HepG2 (cell line): ENCODE measurements around the gene PPAT. TPM values are rescaled to one million over a fixed set of nuclear protein-coding genes. Genes with fewer than 3 reads are reported as not detected.

ENCODE experiments used
- ATAC-seq: fragments of 200-7000 bp; cut with Tn5 transposase; 3 replicates; pipeline ENCODE4 v1.9.1; 2020; ENCODE audit warnings: mild to moderate bottlenecking, moderate library complexity
- BruUV-seq: library from RNA; stranded (reverse); fragments of 400-500 nt; replicated peaks from 2 replicates; lab custom pipeline; 2021; lab: Mats Ljungman, UMichigan
- CTCF ChIA-PET: fragments of 300-600 bp; formaldehyde crosslinking; extraction: SDS; loops from one replicate; lab custom pipeline; 2021; ENCODE audit warnings: low total read pairs, inconsistent platforms, low intra/inter-chr PET ratio; lab: Yijun Ruan, JAX
- POLR2A ChIA-PET: fragments of 350-600 bp; sonication (Branson Sonifier 250); formaldehyde crosslinking; loops from one replicate; lab custom pipeline; 2020; ENCODE audit warnings: antibody characterized with exemption, inconsistent platforms; lab: Yijun Ruan, JAX
- DNase-seq: peaks from one replicate; pipeline ENCODE4 v3.0.0-alpha.2; 2015; ENCODE audit warnings: low spot score
- FAIRE-seq: peaks from 3 replicates; lab custom pipeline; 2011; peaks lifted over from hg19 to GRCh38; lab: Jason Lieb, UNC
- H2AFZ ChIP-seq: one replicate; pipeline ENCODE4 v1.6.1; 2011; ENCODE audit warnings: low read length, inconsistent platforms
- H3K27ac ChIP-seq: fragments of 300-600 bp; 3 replicates; pipeline ENCODE4 v1.8.0; 2011; ENCODE audit warnings: mixed run types, mild to moderate bottlenecking, mixed read lengths, low read length, inconsistent platforms; ENCODE audit not compliant: insufficient read depth; ENCODE audit errors: extremely low read length
- H3K27me3 ChIP-seq, 2 experiments: fragments of 200-600 bp in 1 of 2; 2 replicates in 1 of 2; 3 replicates in 1 of 2; pipeline versions ENCODE4 v1.6.0 to v1.8.0; 2011; ENCODE audit warnings: low read length in 2 of 2, mild to moderate bottlenecking in 2 of 2, moderate library complexity in 2 of 2, inconsistent platforms in 1 of 2; ENCODE audit not compliant: insufficient read depth in 2 of 2, control insufficient read depth in 1 of 2
- H3K36me3 ChIP-seq, 2 experiments: fragments of 200-600 bp in 1 of 2; replicated peaks in 1 of 2; 2 replicates in 1 of 2; 3 replicates in 1 of 2; pipeline versions ENCODE4 v1.5.1 to v1.8.0; 2011; ENCODE audit warnings: low read length in 2 of 2, inconsistent platforms in 1 of 2; ENCODE audit not compliant: insufficient read depth in 2 of 2, control insufficient read depth in 1 of 2
- H3K4me1 ChIP-seq: 2 replicates; pipeline ENCODE4 v1.5.1; 2012; ENCODE audit warnings: low read length, inconsistent platforms; ENCODE audit not compliant: insufficient read depth
- H3K4me2 ChIP-seq: 2 replicates; pipeline ENCODE4 v1.6.0; 2011; ENCODE audit warnings: low read depth, low read length, inconsistent platforms
- H3K4me3 ChIP-seq, 3 experiments: fragments of 200-600 bp in 1 of 3; sonication (generic), shearing (Covaris generic) in 1 of 3; replicated peaks in 1 of 3; 2 replicates each; pipeline ENCODE4 v1.5.1; 2011 to 2016; ENCODE audit warnings: low read length in 3 of 3, inconsistent platforms in 2 of 3, low read depth in 2 of 3, mild to moderate bottlenecking in 2 of 3, control low read depth in 1 of 3, mixed read lengths in 1 of 3; ENCODE audit not compliant: insufficient read depth in 1 of 3
- H3K79me2 ChIP-seq: one replicate; pipeline ENCODE4 v1.6.1; 2011; ENCODE audit warnings: low read length, inconsistent platforms; ENCODE audit not compliant: insufficient read depth
- H3K9ac ChIP-seq: 2 replicates; pipeline ENCODE4 v1.6.0; 2011; ENCODE audit warnings: mild to moderate bottlenecking, low read depth, low read length, inconsistent platforms; ENCODE audit not compliant: insufficient read depth
- H3K9me3 ChIP-seq: 2 replicates; pipeline ENCODE4 v1.5.1; 2012; ENCODE audit warnings: mild to moderate bottlenecking, low read length
- H4K20me1 ChIP-seq: 2 replicates; pipeline ENCODE4 v1.6.0; 2011; ENCODE audit warnings: inconsistent platforms, mild to moderate bottlenecking, low read length, moderate library complexity; ENCODE audit not compliant: insufficient read depth
- ASH2L ChIP-seq: fragments of 300-600, 200-600 bp; sonication (generic); IDR thresholded peaks from 2 replicates; pipeline ENCODE4 v1.7.0; 2017; ENCODE audit warnings: low read depth, mild to moderate bottlenecking, moderate library complexity, mixed read lengths, low read length; ENCODE audit not compliant: insufficient read length
- FOXA1 ChIP-seq, 2 experiments: fragments of 450-650 bp in 1 of 2; sonication (generic) in 1 of 2; formaldehyde crosslinking in 1 of 2; IDR thresholded peaks; 2 replicates each; pipeline versions ENCODE4 v1.4.0 to v1.6.1; 2016 to 2020; ENCODE audit warnings: missing genetic modification reagents in 1 of 2
- GABPA ChIP-seq, 2 experiments: IDR thresholded peaks; 2 replicates each; pipeline ENCODE4 v1.6.1; 2011 to 2016; ENCODE audit warnings: low read depth in 2 of 2, low read length in 1 of 2, missing biosample characterization in 1 of 2, missing genetic modification characterization in 1 of 2
- GABPB1 ChIP-seq: IDR thresholded peaks from 2 replicates; pipeline ENCODE4 v1.6.1; 2016; ENCODE audit warnings: mild to moderate bottlenecking, missing genetic modification reagents, moderate library complexity, missing compliant biosample characterization
- KAT8 ChIP-seq: IDR thresholded peaks from 2 replicates; pipeline ENCODE4 v1.6.1; 2016; ENCODE audit warnings: missing genetic modification reagents, missing compliant biosample characterization
- NCOA1 ChIP-seq: sonication (generic); formaldehyde crosslinking; IDR thresholded peaks from 2 replicates; pipeline ENCODE4 v1.9.0; 2021; ENCODE audit warnings: missing genetic modification reagents
- RFX1 ChIP-seq: fragments of 450-650 bp; IDR thresholded peaks from 2 replicates; pipeline ENCODE4 v1.6.1; 2017
- RFXANK ChIP-seq: IDR thresholded peaks from 2 replicates; pipeline ENCODE4 v1.6.1; 2016
- SATB2 ChIP-seq: sonication (generic); formaldehyde crosslinking; IDR thresholded peaks from 2 replicates; pipeline ENCODE4 v1.5.0; 2020; ENCODE audit warnings: missing genetic modification reagents
- SRF ChIP-seq: IDR thresholded peaks from 2 replicates; pipeline ENCODE4 v1.6.1; 2011; ENCODE audit warnings: mild to moderate bottlenecking, low read depth, low read length, moderate library complexity
- SSRP1 ChIP-seq: IDR thresholded peaks from 2 replicates; pipeline ENCODE4 v1.6.1; 2016; ENCODE audit warnings: control low read depth
- THAP7 ChIP-seq: sonication (generic); formaldehyde crosslinking; IDR thresholded peaks from 2 replicates; pipeline ENCODE4 v1.8.1; 2023; ENCODE audit warnings: mild to moderate bottlenecking, missing genetic modification reagents
- ZNF460 ChIP-seq: sonication (generic); formaldehyde crosslinking; IDR thresholded peaks from 2 replicates; pipeline ENCODE4 v1.5.1; 2020; ENCODE audit warnings: missing genetic modification reagents, mild to moderate bottlenecking, borderline replicate concordance
- whole genome bisulfite sequencing: methylation state at CpG from one replicate; pipeline ENCODE4 v1.1.6; 2017; ENCODE audit warnings: low lambda C conversion rate; 5-methylcytosine and 5-hydroxymethylcytosine counted together
- in situ Hi-C: cut with HindIII; loops from 2 replicates; pipeline ENCODE4 v1.10.0; 2017; ENCODE audit warnings: low pct_unique_long_range_greater_than_20kb; ENCODE audit not compliant: extremely low pct_ligation_motif_present
- intact Hi-C: fragments of 100-400 bp; cut with micrococcal nuclease; formaldehyde crosslinking; loops from one replicate; pipeline ENCODE4 v1.10.0; 2022; ENCODE audit not compliant: unreplicated experiment
- polyA plus RNA-seq, 8 experiments: library from polyadenylated mRNA; depleted of rRNA in 3 of 8; stranded (reverse) in 7 of 8; unstranded in 1 of 8; fragments of >200 nt; fragmentation: Illumina TruSeq in 4 of 8; extraction: Trizol in 4 of 8; gene quantifications; 2 replicates each; pipeline versions ENCODE4 v1.2.1 to v1.2.3, GENCODE V29; 2011 to 2016; ENCODE audit warnings: low read depth in 4 of 8, missing spikeins in 1 of 8, mixed read lengths in 1 of 8; ENCODE audit not compliant: insufficient read depth in 1 of 8
- total RNA-seq, 5 experiments: library from RNA; depleted of rRNA; stranded (reverse); fragments of >200 nt; fragmentation: Illumina TruSeq; extraction: Trizol; gene quantifications; 2 replicates each; pipeline ENCODE4 v1.2.3, GENCODE V29; 2016; ENCODE audit warnings: low read depth in 1 of 5
- TF ChIP-seq, protein P1 (sequence below): sonication (generic); formaldehyde crosslinking; IDR thresholded peaks from 2 replicates; pipeline ENCODE4 v1.5.0; 2020; ENCODE audit warnings: mild to moderate bottlenecking, low read depth, missing genetic modification reagents, borderline replicate concordance
- TF ChIP-seq, protein P2 (sequence below): sonication (generic); formaldehyde crosslinking; IDR thresholded peaks from 2 replicates; pipeline ENCODE4 v1.8.0; 2022; ENCODE audit warnings: mild to moderate bottlenecking, missing genetic modification reagents
- TF ChIP-seq, protein P3 (sequence below): IDR thresholded peaks from 2 replicates; pipeline ENCODE4 v1.6.1; 2016; ENCODE audit warnings: low read depth

The PPAT gene
- total and polyA plus RNA-seq, 2 of the 13 experiments (the other 11 are each of a cell fraction or from before 2014, with no cell fraction given), result 16.9 to 62.6 TPM

DNA sequence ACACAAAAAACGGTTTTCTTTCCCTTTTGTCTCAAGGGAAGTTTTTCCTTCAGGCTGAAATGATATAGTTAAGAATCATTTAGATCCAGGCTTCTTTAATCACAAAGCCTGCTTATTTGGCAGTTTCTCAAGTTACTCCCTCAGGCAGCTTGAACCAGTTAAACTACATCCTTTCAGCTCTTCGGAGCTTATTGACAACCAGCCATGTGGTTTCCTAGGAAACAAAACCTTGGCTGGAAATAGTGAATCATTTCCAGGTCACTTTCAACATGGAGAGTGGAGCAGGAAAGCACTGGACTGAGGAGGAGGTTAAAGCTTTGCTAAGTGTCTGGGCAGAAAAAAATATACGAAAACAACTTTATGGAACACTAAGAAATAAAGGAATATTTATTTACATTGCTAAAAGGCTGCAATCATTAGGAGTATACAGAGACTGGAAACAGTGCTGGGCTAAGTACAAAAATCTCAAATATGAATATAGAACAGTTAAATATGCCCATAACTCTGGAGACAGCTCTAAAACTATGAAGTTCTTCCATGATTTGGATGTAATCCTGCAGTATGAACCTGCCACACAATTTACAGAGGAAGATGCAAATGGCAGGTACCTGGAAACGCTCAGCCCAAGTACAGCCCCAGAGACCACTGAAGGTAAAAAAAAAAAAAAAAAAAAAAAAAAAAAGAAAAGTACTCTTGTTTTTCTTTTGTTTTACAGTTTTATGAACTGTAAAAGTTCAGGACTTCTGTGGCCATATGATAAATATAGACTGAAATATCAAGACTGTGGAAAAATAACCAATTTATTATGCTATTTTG, 25.0 kb downstream of the PPAT start:
- peak overlapping the region; percentile 70 for H3K27ac ChIP-seq
- intact Hi-C loops (no loop called here), in situ Hi-C loops (no loop called here)
- H3K9ac ChIP-seq, result peak overlapping the region; percentile 20; the same call in 1 of the 2 replicates
- H3K4me2 ChIP-seq, result peak overlapping the region; percentile 30
- DNase-seq (peak; percentile 72), ATAC-seq (peak; percentile 95), FAIRE-seq (no peak)
- H2AFZ ChIP-seq, result no peak overlapping the region
- no peak overlapping the region for H3K4me3 ChIP-seq
- H3K79me2 ChIP-seq, result peaks cover 71% of the 10 kb centered on the region
- CTCF ChIA-PET, result no interaction called here
- H3K9me3 ChIP-seq, result no peaks in the 10 kb centered on the region
- H3K27me3 ChIP-seq, result no peaks in the 10 kb centered on the region
- peaks cover 24% of the 10 kb centered on the region for H3K4me1 ChIP-seq
- BruUV-seq, result no TSS peak
- peaks cover 7 to 21% of the 10 kb centered on the region in 2 experiments for H3K36me3 ChIP-seq
- WGBS, result 66% methylated on average over 4 of the region's 4 CpGs
- POLR2A ChIA-PET, result interaction anchor here (1.1 to 1.8 kb wide), 3 partner anchors 23 to 56 kb away, joined by 4 to 9 read pairs (median 8); partner anchors contain the start of genes AASDH, PAICS and PPAT
- H4K20me1 ChIP-seq, result no peaks in the 10 kb centered on the region
- no peak for TF ChIP-seq NCOA1 (CRISPR knock-in tag)
- peak; percentile 46; the same call in 1 of the 2 replicates for TF ChIP-seq KAT8 (CRISPR knock-in tag)
- TF ChIP-seq SATB2 (CRISPR knock-in tag), result no peak
- TF ChIP-seq, protein P1, sequence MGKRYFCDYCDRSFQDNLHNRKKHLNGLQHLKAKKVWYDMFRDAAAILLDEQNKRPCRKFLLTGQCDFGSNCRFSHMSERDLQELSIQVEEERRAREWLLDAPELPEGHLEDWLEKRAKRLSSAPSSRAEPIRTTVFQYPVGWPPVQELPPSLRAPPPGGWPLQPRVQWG (CRISPR knock-in tag), result no peak
- no peak for TF ChIP-seq SRF
- no peak for TF ChIP-seq THAP7 (CRISPR knock-in tag)
- peak; percentile 14; the same call in 1 of the 2 replicates for TF ChIP-seq GABPA (IDR thresholded peaks at IDR 0.05; ENCODE audit: low read depth, low read length)
- TF ChIP-seq GABPA (CRISPR knock-in tag; IDR thresholded peaks at IDR 0.05; ENCODE audit: low read depth), result peak; percentile 84
- peak; percentile 62; the same call in 1 of the 2 replicates for TF ChIP-seq GABPB1 (CRISPR knock-in tag)
- TF ChIP-seq, protein P2, sequence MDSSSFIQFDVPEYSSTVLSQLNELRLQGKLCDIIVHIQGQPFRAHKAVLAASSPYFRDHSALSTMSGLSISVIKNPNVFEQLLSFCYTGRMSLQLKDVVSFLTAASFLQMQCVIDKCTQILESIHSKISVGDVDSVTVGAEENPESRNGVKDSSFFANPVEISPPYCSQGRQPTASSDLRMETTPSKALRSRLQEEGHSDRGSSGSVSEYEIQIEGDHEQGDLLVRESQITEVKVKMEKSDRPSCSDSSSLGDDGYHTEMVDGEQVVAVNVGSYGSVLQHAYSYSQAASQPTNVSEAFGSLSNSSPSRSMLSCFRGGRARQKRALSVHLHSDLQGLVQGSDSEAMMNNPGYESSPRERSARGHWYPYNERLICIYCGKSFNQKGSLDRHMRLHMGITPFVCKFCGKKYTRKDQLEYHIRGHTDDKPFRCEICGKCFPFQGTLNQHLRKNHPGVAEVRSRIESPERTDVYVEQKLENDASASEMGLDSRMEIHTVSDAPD, result no peak
- TF ChIP-seq FOXA1 (IDR thresholded peaks at IDR 0.05), result no peak
- TF ChIP-seq FOXA1 (CRISPR knock-in tag; IDR thresholded peaks at IDR 0.05), result peak; percentile 61
- no peak for TF ChIP-seq SSRP1 (CRISPR knock-in tag)
- TF ChIP-seq RFXANK (CRISPR knock-in tag), result no peak
- TF ChIP-seq, protein P3, sequence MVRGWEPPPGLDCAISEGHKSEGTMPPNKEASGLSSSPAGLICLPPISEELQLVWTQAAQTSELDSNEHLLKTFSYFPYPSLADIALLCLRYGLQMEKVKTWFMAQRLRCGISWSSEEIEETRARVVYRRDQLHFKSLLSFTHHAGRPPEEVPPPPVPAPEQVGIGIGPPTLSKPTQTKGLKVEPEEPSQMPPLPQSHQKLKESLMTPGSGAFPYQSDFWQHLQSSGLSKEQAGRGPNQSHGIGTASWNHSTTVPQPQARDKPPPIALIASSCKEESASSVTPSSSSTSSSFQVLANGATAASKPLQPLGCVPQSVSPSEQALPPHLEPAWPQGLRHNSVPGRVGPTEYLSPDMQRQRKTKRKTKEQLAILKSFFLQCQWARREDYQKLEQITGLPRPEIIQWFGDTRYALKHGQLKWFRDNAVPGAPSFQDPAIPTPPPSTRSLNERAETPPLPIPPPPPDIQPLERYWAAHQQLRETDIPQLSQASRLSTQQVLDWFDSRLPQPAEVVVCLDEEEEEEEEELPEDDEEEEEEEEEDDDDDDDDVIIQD (CRISPR knock-in tag), result 0 out of 2 replicates have a peak, but pooled peaks have one; percentile 35
- TF ChIP-seq RFX1, result peak; percentile 50
- no peak for TF ChIP-seq ZNF460
- peak; percentile 30 for TF ChIP-seq ASH2L
